ENCODE results near the gene PAPPA2.

The PAPPA2 gene

DNA sequence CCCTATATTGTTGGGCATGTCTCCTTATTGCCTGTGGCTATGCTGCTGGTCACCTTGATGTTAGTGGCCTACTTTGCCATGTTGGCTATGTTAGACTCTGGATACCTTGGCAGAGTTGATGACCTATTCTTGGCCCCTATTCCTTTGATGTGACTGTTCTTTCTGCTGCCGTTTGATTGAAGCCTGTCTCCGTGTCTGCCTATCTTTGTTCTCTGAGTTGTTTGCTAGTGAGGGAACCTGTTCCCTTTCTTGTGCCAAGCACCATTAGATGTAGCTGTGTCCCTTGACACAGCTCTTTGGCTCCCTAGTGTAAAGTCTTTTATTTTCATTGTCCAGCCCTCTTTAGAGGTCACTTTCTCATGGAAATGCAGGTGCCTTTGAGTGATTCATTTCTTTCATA, 28.7 kb upstream of the PAPPA2 start:
- no peaks in the 10 kb centered on the region for H3K9me2 ChIP-seq (replicated peaks; ENCODE audit: insufficient read depth, low read length)
- no peaks in the 10 kb centered on the region for H3K9me3 ChIP-seq (replicated peaks; ENCODE audit: insufficient read depth, low read length)
- no peak overlapping the region for H3K27ac ChIP-seq (ENCODE audit: low read length)
- no peaks in the 10 kb centered on the region for H3K79me2 ChIP-seq (ENCODE audit: low read length)
- H4K20me1 ChIP-seq (ENCODE audit: insufficient read depth, low read length), result no peaks in the 10 kb centered on the region
- no peaks in the 10 kb centered on the region for H3F3A ChIP-seq (ENCODE audit: insufficient read depth, low read length)
- no peak overlapping the region for H3K4me3 ChIP-seq (ENCODE audit: low read length)
- H3K4me1 ChIP-seq (ENCODE audit: low read length), result no peaks in the 10 kb centered on the region
- no peak overlapping the region for H3K4me2 ChIP-seq (ENCODE audit: low read depth, low read length)
- DNase-seq, result no peak
- TF ChIP-seq, protein P1, sequence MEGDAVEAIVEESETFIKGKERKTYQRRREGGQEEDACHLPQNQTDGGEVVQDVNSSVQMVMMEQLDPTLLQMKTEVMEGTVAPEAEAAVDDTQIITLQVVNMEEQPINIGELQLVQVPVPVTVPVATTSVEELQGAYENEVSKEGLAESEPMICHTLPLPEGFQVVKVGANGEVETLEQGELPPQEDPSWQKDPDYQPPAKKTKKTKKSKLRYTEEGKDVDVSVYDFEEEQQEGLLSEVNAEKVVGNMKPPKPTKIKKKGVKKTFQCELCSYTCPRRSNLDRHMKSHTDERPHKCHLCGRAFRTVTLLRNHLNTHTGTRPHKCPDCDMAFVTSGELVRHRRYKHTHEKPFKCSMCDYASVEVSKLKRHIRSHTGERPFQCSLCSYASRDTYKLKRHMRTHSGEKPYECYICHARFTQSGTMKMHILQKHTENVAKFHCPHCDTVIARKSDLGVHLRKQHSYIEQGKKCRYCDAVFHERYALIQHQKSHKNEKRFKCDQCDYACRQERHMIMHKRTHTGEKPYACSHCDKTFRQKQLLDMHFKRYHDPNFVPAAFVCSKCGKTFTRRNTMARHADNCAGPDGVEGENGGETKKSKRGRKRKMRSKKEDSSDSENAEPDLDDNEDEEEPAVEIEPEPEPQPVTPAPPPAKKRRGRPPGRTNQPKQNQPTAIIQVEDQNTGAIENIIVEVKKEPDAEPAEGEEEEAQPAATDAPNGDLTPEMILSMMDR (IDR thresholded peaks at IDR 0.05; ENCODE audit: low read length), result no peak
- TF ChIP-seq EZH2phosphoT487 (IDR thresholded peaks at IDR 0.05; ENCODE audit: low read length) (no peak), EZH2 (optimal IDR thresholded peaks at IDR 0.05; ENCODE audit: low read depth, low read length) (no peak)
- no peak overlapping the region for H3K9ac ChIP-seq (ENCODE audit: low read length)
- H2AFZ ChIP-seq (ENCODE audit: low read length), result no peak overlapping the region
- no peaks in the 10 kb centered on the region for H3K36me3 ChIP-seq (replicated peaks; ENCODE audit: insufficient read depth, low read length)
- H3K27me3 ChIP-seq (replicated peaks; ENCODE audit: insufficient read depth, low read length), result no peaks in the 10 kb centered on the region

DNA sequence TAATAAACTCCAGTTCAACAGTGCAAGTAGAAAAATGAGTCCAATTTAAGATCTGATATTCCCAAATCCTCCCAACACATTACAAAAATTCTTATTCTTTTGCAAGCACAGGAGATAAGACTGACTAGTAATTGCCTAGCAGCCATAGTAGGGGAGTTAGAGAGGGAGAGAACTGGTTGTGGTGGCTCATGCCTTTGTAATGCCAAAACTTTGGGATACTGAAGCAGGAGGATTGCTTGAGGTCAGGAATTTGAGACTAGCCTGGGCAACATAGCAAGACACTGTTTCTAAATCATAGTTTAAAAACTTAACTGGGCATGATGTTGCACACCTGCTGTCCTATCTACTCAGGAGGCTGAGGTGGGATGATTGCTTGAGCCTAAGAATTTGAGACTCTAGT, 26.7 kb upstream of the PAPPA2 start:
- H3K36me3 ChIP-seq (replicated peaks; ENCODE audit: insufficient read depth, low read length), result no peaks in the 10 kb centered on the region
- TF ChIP-seq EZH2phosphoT487 (IDR thresholded peaks at IDR 0.05; ENCODE audit: low read length) (no peak), EZH2 (optimal IDR thresholded peaks at IDR 0.05; ENCODE audit: low read depth, low read length) (no peak)
- TF ChIP-seq, protein P1 (IDR thresholded peaks at IDR 0.05; ENCODE audit: low read length), result no peak

DNA sequence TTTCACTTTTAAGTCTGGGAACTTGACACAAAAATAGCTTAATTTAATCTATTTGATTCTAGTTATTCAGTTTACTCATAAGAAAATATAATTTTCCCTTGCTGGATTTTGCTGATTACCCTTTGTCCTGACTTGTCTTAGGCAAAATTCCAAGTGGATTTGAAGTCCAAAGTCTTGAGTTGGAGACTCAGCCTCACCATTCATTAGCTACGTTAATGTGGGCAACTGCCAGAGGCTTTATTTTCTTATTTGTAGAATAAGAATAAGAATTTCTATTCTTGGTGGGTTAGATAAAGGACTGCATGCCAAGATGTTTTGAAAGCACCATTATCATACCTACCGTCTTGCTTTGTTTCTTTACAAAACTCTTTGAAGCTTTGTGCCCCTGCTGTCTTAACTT, 22.8 kb upstream of the PAPPA2 start:
- Histone ChIP-seq H3K4me2 (ENCODE audit: low read depth, low read length) (no peak overlapping the region), H3K79me2 (ENCODE audit: low read length) (no peaks in the 10 kb centered on the region), H3K36me3 (replicated peaks; ENCODE audit: insufficient read depth, low read length) (no peaks in the 10 kb centered on the region), H4K20me1 (ENCODE audit: insufficient read depth, low read length) (no peaks in the 10 kb centered on the region), H3K4me3 (ENCODE audit: low read length) (no peak overlapping the region), H3K27me3 (replicated peaks; ENCODE audit: insufficient read depth, low read length) (no peaks in the 10 kb centered on the region), H3K27ac (ENCODE audit: low read length) (no peak overlapping the region), H2AFZ (ENCODE audit: low read length) (no peak overlapping the region), H3K9me3 (replicated peaks; ENCODE audit: insufficient read depth, low read length) (no peaks in the 10 kb centered on the region), H3K9ac (ENCODE audit: low read length) (no peak overlapping the region), H3F3A (ENCODE audit: insufficient read depth, low read length) (no peaks in the 10 kb centered on the region), H3K4me1 (ENCODE audit: low read length) (no peaks in the 10 kb centered on the region), H3K9me2 (replicated peaks; ENCODE audit: insufficient read depth, low read length) (no peaks in the 10 kb centered on the region)
- TF ChIP-seq EZH2 (optimal IDR thresholded peaks at IDR 0.05; ENCODE audit: low read depth, low read length) (no peak), EZH2phosphoT487 (IDR thresholded peaks at IDR 0.05; ENCODE audit: low read length) (no peak)
- TF ChIP-seq, protein P1 (IDR thresholded peaks at IDR 0.05; ENCODE audit: low read length), result no peak
- no peak for DNase-seq

More for the DNA sequence above, 26.7 kb upstream of the PAPPA2 start:
- Histone ChIP-seq H3K9me3 (replicated peaks; ENCODE audit: insufficient read depth, low read length) (no peaks in the 10 kb centered on the region), H3K4me3 (ENCODE audit: low read length) (no peak overlapping the region), H3K9ac (ENCODE audit: low read length) (no peak overlapping the region), H3K27ac (ENCODE audit: low read length) (no peak overlapping the region), H3K9me2 (replicated peaks; ENCODE audit: insufficient read depth, low read length) (no peaks in the 10 kb centered on the region), H3K27me3 (replicated peaks; ENCODE audit: insufficient read depth, low read length) (no peaks in the 10 kb centered on the region), H3K4me1 (ENCODE audit: low read length) (no peaks in the 10 kb centered on the region), H3K79me2 (ENCODE audit: low read length) (no peaks in the 10 kb centered on the region), H4K20me1 (ENCODE audit: insufficient read depth, low read length) (no peaks in the 10 kb centered on the region), H3F3A (ENCODE audit: insufficient read depth, low read length) (no peaks in the 10 kb centered on the region), H2AFZ (ENCODE audit: low read length) (no peak overlapping the region), H3K4me2 (ENCODE audit: low read depth, low read length) (no peak overlapping the region)
- DNase-seq, result no peak

All from MM.1S (cell line).